ENCODE measurements around the gene DENND1A.

The DENND1A gene

GRCh38 chr9:123863164-123863855, 66.6 kb downstream of the DENND1A start:
- DNase-seq (ENCODE audit: low read depth): no peak

DNA sequence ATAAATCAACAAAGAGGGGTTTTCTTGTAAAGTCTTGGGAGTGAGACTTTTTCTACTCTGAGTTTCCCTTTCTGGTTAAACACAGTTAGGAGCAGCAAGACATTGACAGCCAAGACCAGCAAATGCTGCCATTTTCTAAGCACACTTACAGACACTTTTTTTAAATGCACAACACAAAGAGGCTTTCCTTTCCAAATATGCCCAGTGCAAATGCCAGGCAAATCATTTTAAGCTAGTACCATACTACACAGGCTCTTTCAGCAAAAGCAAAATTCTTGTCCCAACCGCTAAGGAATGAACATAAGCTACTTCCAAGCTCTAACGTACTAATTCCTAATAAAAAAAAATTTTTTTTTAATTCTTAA, 68.2 kb downstream of the DENND1A start:
- DNase-seq (ENCODE audit: low read depth): no peak

- DNase-seq (ENCODE audit: low read depth): no peak
Observed at GRCh38 chr9:123861086-123861755, 68.7 kb downstream of the DENND1A start.

- no peak for DNase-seq (ENCODE audit: low read depth)
Observed at GRCh38 chr9:123860603-123861002, 69.3 kb downstream of the DENND1A start.

DNA sequence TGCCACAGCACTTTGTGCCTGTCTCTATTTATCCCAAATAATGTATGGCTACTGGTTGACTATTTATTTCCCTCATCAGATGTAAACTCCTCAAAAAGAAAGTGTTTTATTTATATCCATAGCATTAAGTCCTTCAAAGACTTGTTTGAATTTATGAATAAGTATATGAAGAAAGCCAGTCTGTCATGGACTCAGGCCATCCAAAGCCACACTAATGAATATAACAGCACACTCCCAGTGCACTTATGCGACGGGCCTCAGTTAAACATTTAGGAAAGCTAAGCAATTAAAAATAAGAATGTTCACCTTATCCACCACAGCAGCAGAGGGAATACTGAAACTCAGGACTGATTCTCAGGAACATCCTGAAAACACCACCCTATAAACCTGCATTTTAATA, 77.5 kb downstream of the DENND1A start:
- no peak for DNase-seq (ENCODE audit: low read depth)

DNA sequence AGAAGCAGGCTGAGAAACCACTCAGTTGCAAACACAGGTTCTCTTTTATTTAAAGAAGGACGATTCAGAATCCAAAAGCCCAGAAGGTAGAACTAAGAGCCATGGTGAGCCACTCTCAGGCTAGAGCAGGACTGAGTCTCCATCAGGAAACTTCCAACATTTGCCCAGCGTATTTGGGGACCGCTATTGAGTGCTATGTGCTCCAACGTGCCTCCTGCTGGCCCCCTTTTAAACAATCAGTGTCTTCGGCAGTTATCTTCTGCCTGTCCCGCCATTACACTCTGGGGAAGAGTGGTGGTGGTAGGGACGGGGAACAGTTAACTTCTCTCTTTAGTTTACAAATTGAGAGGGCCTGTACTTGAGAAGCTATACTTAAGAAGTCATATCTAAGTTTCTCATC, 78.1 kb downstream of the DENND1A start:
- no peak for DNase-seq (ENCODE audit: low read depth)

GRCh38 chr9:123848447-123849085, 81.4 kb downstream of the DENND1A start:
- no peak for DNase-seq (ENCODE audit: low read depth)

DNA sequence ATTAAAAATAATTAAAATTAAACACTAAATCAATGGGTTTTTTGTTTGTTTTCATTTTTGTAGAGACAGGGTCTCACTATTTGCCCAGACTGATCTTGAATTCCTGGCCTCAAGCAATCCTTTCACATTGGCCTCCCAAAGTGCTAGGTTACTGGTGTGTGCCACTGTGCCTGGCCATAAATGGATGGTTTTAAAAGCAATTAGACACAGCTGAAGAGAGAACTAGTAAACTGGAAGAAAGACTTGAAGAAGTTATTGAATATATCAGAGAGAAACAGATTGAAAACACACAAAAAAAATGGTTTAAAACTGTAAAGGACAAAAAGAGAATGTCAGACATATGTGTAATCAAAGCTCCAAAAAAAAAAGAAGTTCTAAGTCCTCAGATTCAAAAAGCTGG, 83.0 kb downstream of the DENND1A start:
- no peak for DNase-seq (ENCODE audit: low read depth)

DNA sequence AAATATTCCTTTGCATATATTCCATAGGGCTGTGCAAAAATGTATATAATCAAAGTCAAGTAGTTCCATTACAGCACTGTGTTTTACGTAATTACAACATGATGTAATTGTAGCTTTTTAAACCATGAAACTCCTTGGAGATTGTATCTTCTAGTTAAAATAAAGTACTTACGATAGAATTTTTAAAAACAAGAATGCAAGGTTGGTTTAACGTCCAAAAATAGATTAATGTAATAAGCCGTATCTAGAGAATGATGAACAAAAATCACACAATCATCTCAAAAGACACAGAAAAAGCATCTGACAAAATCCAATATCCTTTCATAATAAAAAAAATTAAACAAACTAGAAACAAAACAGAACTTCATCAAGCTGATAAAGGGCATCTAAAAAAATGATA, 86.2 kb downstream of the DENND1A start:
- DNase-seq (ENCODE audit: low read depth): no peak

DNA sequence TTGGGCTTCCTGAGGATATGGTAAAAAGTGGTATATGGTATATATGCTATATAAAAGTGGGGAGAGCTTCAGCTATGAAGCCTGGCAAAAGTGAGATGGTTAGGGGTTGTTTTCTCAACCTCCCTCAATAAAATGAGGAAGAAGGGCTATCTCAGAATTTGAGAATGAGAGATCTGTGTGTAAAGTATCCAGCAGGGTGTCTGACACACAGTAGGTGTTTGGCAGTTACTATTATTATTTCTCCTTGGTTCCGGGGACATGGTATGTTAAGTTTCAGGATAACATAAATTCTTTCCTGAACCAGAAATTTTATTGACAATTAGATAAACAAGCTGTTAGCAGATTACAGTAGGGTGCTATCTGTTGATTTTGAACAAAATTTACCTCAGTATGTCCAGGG, 94.1 kb downstream of the DENND1A start:
- DNase-seq (ENCODE audit: low read depth): no peak

- no peak for DNase-seq (ENCODE audit: low read depth)
Observed at GRCh38 chr9:123834889-123835562, 94.9 kb downstream of the DENND1A start.

DNA sequence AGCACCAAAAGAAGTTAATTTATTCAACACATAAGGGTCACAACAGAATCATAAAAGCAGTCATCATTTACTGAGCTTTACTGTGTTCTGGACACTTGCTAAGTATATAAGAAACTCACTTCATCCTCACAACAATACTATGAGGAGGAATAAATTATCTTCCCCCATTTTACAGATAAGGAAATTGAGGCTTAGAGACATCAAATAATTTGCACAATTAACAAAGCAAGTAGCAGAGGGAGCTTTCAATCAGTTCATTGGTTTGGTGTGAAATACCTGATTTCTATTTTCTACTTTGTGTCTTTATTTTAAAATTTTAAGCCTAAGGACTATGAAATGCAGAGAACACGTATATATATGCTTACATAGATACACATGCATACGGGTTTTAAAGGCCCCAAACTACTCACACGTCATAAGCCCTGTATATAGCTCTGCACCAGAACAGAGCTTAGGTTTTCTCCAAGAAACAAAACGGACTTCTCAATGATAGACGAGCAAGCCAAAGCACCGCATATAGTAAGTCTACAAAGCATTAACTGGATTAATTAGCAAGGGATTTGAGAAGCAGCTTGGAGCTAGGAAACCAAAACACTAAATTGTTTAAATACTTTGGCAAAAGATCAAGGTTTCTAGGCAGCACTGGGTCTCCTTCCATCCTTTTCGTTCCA, 95.6 kb downstream of the DENND1A start:
- no peak for DNase-seq (ENCODE audit: low read depth)

GRCh38 chr9:123832858-123833650, 96.9 kb downstream of the DENND1A start:
- DNase-seq (ENCODE audit: low read depth): no peak

DNA sequence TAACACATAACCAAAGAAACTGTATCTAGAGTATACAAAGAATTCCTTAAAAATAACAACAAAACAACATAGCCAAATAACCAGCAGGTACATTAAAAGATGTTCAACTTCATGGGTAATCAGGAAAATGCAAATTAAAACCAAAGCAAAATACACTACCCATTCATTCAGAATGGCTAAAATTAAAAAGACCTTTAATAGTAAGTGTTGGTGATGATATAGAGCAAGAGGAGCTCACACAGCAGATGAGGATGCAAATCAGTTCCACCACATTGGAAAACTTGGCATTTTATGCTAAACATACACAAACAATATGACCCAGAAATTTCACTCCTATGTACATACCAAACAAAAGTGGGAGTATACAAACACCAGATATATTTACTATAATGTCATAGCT, 97.8 kb downstream of the DENND1A start:
- DNase-seq (ENCODE audit: low read depth): no peak

GRCh38 chr9:123828449-123828848, 101.5 kb downstream of the DENND1A start:
- no peak for DNase-seq (ENCODE audit: low read depth)

DNA sequence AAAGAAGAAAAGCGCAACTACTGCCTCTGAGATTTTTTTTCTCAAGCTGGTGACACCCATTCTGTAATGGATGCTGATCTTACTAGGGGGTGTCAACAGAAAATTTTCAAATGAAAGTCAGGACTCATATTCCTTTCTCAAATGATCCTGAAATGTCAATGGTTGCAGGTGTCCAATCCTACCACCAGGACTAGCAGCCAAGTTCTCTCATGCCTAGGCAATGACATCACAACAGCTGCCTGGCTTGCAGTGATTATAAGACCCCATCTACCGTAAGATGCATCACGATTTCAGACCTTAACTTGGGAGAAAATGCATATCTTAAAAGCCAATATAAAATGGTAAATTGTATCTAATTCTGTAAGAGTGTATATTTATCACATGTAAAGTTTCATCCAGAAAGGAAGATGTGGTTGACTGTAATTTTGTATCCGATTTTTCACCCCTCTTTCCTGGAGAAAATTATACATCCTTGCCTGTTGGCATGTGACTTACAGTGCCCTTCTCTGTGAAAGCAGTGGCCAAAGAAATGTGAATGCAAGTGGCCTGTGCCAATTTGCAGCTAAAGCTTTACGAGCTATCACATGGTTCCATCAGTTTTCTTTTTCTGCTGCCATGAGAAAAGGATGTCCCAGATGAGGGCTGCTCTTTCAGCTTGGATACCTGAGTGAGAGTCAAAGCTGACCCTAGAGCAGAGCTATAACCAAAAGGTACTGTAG, 104.4 kb downstream of the DENND1A start:
- no peak for DNase-seq (ENCODE audit: low read depth)

DNA sequence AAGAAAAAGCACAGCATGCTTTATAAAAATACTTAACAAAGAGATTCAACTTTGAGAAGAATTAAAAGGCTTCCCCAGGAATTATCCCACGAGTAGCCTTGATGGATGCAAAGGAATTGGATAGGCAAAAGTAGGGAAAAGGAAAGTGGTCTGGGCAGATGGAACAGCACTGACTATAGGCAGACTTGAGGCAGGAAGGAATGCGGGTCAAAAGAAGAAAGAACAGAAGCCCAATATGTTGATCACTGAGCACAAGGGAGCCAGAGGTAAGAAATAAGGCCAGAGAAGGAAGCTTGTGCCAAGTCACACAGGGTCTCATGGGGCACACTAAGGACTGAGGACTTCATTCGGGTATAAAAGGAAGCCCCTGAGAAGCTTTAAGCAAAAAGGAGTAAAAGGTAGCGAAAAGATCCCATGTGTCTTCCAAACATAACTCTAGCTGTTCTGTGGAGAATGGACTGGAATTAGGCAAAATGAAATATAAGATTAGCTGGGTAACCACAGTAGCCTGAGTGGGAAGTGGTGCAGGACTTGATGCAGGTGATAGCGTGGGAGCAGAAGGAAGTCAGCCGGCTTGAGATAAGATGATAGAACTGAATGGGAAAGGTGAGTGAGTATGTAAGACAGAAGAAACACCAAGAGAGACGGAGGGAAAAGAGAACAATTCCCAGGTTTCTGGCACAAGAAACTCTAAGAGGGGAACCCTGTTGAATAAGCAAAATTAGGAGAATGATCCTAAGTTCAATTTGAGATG, 106.6 kb downstream of the DENND1A start:
- DNase-seq (ENCODE audit: low read depth): no peak

DNA sequence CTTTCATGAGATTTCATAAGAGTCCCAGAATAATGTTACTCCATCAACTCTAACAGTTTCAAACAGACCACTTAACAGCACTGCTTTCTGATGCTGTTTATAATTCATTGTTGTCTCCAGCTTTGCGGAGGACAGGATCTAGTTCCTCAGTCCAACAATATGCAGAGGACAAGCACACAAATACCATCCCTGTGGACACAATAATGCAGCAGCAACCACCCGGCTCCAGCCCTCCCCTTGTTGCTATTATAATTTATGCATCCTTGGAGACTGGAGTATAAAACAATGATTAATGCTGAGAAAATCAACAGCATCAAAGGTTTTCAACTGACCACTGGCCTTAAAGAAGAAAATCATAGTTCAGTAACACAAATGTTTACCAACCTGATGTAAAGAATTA, 108.3 kb downstream of the DENND1A start:
- no peak for DNase-seq (ENCODE audit: low read depth)

DNA sequence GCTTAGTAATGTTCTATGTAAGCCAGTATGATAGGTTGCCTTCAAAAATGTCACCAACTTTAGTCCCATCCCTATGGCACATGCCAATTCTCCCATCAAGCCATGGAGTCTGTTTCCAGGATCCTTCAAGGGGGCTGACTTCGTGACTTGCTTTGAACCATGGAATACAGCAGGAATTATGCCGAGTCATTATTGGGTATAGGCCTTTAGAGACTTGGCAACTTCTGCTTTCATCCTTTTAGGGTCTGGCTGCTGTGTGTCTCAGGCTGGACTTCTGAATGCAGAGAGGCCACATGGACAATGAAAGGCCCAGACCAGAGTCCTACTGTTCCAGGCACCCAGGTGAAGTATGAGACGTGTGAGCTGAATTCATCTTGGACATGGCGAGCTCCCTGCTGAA, 109.8 kb downstream of the DENND1A start:
- DNase-seq (ENCODE audit: low read depth): no peak

DNA sequence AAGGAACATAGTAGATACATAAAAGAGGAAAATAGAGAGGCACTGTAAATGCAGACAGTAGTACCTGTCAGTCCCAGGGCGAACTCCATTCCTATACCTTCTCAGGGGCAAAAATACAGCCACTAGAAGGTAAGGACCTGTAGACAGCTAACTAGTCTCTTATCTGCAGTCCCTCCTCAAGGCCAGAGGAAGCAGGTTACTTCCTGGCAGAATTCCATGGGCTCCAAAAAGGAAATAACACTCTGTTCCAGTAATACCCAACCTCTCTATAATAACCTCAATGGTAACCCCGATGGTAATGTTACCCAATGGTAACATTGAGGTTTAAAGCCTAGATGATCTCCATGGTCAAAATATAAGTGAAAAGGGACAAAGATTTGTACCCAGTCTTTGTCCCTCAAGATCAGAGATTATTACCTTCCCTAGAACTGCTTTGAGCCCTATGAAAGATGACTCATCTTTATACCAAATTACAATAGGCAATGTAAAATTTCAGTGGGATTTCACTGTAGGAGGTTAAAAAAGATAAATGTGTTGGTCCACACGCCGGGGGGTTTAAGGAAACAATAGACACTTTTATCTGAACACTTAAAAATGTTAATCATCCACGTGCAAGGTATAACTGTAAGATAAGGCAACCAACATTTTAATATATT, 113.0 kb downstream of the DENND1A start:
- DNase-seq (ENCODE audit: low read depth): no peak
